Karpas-422 (cell line): ENCODE results near the gene ARHGAP44. TPM values are rescaled to one million over a fixed set of nuclear protein-coding genes. Genes with fewer than 3 reads are reported as not detected.

ENCODE experiments used
- DNase-seq: peaks from one replicate; pipeline ENCODE4 v3.0.0-alpha.2; 2015
- H2AFZ ChIP-seq: fragments of 200-600 bp; sonication (generic); 2 replicates; pipeline ENCODE4 v1.6.1; 2014; ENCODE audit warnings: antibody characterized with exemption, low read length, mixed read lengths
- H3K27ac ChIP-seq: fragments of 200-600 bp; sonication (generic); 2 replicates; pipeline ENCODE4 v1.5.1; 2014; ENCODE audit warnings: mild to moderate bottlenecking, low read length, moderate library complexity
- H3K27me3 ChIP-seq: fragments of 200-600 bp; sonication (generic); 2 replicates; pipeline ENCODE4 v1.6.1; 2014; ENCODE audit warnings: low read length, mixed read lengths
- H3K36me3 ChIP-seq: fragments of 200-600 bp; sonication (generic); 2 replicates; pipeline ENCODE4 v1.6.1; 2014; ENCODE audit warnings: low read length, mixed read lengths; ENCODE audit not compliant: insufficient read depth
- H3K4me1 ChIP-seq: fragments of 200-600 bp; sonication (generic); 2 replicates; pipeline ENCODE4 v1.6.1; 2014; ENCODE audit warnings: mild to moderate bottlenecking, low read length, mixed read lengths
- H3K4me2 ChIP-seq: fragments of 200-600 bp; sonication (generic); 2 replicates; pipeline ENCODE4 v1.6.1; 2014; ENCODE audit warnings: low read length, low read depth, mild to moderate bottlenecking; ENCODE audit not compliant: poor library complexity, severe bottlenecking
- H3K4me3 ChIP-seq: fragments of 200-600 bp; sonication (generic); 2 replicates; pipeline ENCODE4 v1.5.1; 2014; ENCODE audit warnings: mild to moderate bottlenecking, antibody characterized with exemption, low read length, mixed read lengths
- H3K79me2 ChIP-seq: fragments of 200-600 bp; sonication (generic); 2 replicates; pipeline ENCODE4 v1.6.1; 2014; ENCODE audit warnings: mild to moderate bottlenecking, low read length, mixed read lengths
- H3K9ac ChIP-seq: fragments of 200-600 bp; sonication (generic); 2 replicates; pipeline ENCODE4 v1.6.0; 2014; ENCODE audit warnings: low read length
- H3K9me2 ChIP-seq: fragments of 200-600 bp; sonication (generic), shearing (Covaris generic); replicated peaks from 2 replicates; pipeline ENCODE4 v1.6.0; 2014; ENCODE audit warnings: mild to moderate bottlenecking, low read length, moderate library complexity; ENCODE audit not compliant: insufficient read depth
- H3K9me3 ChIP-seq: fragments of 300-700, 200-600 bp; sonication (generic); 2 replicates; pipeline ENCODE4 v1.6.1; 2014; ENCODE audit warnings: low read length, mixed read lengths
- H4K20me1 ChIP-seq: fragments of 200-600 bp; sonication (generic); 2 replicates; pipeline ENCODE4 v1.6.1; 2014; ENCODE audit warnings: mild to moderate bottlenecking, antibody characterized with exemption, low read length, low read depth; ENCODE audit not compliant: insufficient read depth
- total RNA-seq: library from RNA; depleted of rRNA; stranded (reverse); fragments of >200 nt; shearing (Covaris generic); gene quantifications from 2 replicates; pipeline ENCODE4 v1.2.3, GENCODE V29; 2014; ENCODE audit warnings: low replicate concordance

ARHGAP44 gene
- total RNA-seq, 1 experiment from 2014 or later: 24.6 TPM

DNA sequence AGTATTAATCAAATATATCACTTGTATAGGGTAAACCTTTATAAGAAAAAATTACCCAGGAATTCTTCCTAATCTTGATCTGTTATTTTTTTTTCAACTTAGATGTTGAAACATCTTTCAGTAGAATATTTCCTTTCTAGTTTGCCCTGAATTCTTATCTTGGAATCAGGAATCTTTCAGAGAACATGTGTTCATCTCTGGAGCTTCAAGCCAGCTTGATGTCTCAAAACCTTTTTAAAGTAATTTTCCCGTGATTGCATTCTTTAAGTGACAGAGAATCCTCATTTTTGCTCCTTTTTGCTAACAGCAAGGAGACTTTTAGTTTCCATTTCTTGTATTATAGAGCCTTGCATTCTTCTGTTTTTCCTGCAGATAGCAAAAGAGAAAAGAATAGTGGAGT is 137.7 kb downstream of the ARHGAP44 start:
- H3K9me3 ChIP-seq: no peaks in the 10 kb centered on the region
- H3K9me2 ChIP-seq: no peaks in the 10 kb centered on the region
- peak overlapping the region; percentile 55 for H3K9ac ChIP-seq
- peak overlapping the region; percentile 66 for H3K4me2 ChIP-seq
- H3K4me1 ChIP-seq: peaks cover 36% of the 10 kb centered on the region
- H3K79me2 ChIP-seq: no peaks in the 10 kb centered on the region
- H3K27me3 ChIP-seq: no peaks in the 10 kb centered on the region
- H3K4me3 ChIP-seq: peak overlapping the region; percentile 4; the same call in 1 of the 2 replicates
- peaks cover 1% of the 10 kb centered on the region; the same call in 1 of the 2 replicates for H3K36me3 ChIP-seq
- peak overlapping the region; percentile 97 for H2AFZ ChIP-seq
- no peak for DNase-seq
- peak overlapping the region; percentile 91 for H3K27ac ChIP-seq
- no peaks in the 10 kb centered on the region for H4K20me1 ChIP-seq

DNA sequence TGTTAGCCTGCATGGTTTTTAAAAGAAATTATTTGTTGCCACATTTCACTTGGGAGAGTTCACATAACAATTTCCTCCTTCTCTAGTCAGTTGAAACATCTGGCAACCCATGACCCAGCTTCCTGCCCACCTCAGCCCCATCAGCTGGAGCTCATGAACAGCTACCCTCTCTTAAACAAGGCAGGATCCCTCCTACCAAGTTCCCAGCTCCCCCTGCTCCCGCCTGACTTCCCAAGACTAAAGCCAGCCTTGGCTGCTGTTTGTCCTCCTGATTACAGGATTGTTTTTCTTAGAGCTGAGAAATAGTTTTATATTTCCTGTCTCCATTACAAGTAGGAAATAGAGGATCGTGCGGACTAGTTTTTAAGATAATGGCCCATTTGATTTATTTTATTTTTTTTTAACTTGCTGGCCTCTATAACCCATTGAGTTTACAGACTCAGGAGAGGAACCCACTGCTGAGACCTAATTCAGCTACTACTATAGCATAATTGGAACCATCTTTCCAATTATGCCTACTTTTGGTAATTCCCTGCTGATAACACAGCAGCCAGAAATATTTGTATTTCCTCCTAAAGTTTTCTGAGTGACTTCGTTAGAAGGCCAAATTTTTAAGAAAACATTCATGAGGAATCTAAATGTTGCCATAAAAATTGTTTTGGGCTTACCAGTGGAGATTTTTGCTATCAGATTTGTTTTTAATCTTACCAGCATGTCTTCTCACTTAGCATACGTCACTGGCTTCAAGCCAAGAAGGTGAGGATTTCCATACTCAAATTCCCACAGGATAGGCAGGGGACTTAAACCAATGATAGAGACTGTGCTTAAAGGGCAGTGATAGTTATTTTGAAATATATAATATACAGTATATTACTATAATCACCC is 138.5 kb downstream of the ARHGAP44 start:
- peak; percentile 71 for DNase-seq
- peak overlapping the region; percentile 91 for H3K27ac ChIP-seq
- H3K27me3 ChIP-seq: no peaks in the 10 kb centered on the region
- H3K79me2 ChIP-seq: no peaks in the 10 kb centered on the region
- H3K4me2 ChIP-seq: peak overlapping the region; percentile 66
- peak overlapping the region; percentile 55 for H3K9ac ChIP-seq
- peaks cover 29% of the 10 kb centered on the region for H3K4me1 ChIP-seq
- H3K9me2 ChIP-seq: no peaks in the 10 kb centered on the region
- peaks cover 3% of the 10 kb centered on the region; the same call in 1 of the 2 replicates for H3K36me3 ChIP-seq
- H3K9me3 ChIP-seq: no peaks in the 10 kb centered on the region
- H2AFZ ChIP-seq: peak overlapping the region; percentile 97
- no peaks in the 10 kb centered on the region for H4K20me1 ChIP-seq
- peak overlapping the region; percentile 4; the same call in 1 of the 2 replicates for H3K4me3 ChIP-seq

DNA sequence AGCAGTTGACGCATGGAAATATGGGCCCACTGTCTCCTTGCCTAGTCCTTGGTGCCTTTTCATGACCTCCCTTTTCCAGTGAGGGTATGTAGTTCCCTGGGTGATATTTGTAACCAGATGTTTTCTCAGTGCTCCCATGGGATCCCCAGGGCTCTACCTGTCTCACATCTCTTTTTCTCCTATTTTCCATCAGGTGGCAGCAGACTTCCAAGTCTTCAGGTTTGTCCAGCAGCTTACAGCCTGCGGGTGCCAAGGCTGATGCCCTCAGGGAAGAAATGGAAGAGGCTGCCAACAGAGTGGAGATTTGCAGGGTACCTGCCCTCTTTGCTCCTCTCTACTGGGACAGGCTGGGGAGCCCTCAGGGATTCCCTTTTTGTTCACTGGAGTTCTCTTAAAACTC is 139.4 kb downstream of the ARHGAP44 start:
- Histone ChIP-seq H4K20me1 (no peaks in the 10 kb centered on the region), H2AFZ (no peak overlapping the region)

DNA sequence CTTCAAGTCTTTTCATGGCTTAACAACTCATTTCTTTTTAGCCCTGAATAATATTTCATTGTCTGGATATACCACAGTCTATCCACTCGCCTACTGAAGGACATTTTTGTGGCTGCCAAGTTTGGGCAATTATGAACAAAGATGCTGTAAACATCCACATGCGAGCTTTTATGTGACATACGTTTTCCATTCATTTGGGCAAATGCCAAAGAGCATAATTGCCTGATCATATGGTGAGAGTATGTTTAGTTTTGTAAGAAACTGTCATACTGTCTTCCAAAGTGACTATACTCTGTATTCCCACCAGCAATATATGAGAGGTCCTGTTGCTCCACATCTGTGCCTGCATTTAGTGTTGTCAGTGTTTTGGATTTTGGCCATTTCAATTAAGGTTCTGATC is 147.2 kb downstream of the ARHGAP44 start:
- Histone ChIP-seq H3K27me3 (no peaks in the 10 kb centered on the region), H3K9ac (no peak overlapping the region), H3K4me1 (peaks cover 30% of the 10 kb centered on the region), H2AFZ (no peak overlapping the region), H3K9me3 (no peaks in the 10 kb centered on the region), H3K36me3 (peaks cover 3% of the 10 kb centered on the region; the same call in 1 of the 2 replicates), H3K4me3 (no peak overlapping the region), H3K9me2 (no peaks in the 10 kb centered on the region), H3K4me2 (no peak overlapping the region), H4K20me1 (no peaks in the 10 kb centered on the region), H3K79me2 (no peaks in the 10 kb centered on the region), H3K27ac (no peak overlapping the region)
- no peak for DNase-seq

More for the DNA sequence above, 139.4 kb downstream of the ARHGAP44 start:
- peak overlapping the region; percentile 91 for H3K27ac ChIP-seq
- H3K79me2 ChIP-seq: no peaks in the 10 kb centered on the region
- H3K9me2 ChIP-seq: no peaks in the 10 kb centered on the region
- no peaks in the 10 kb centered on the region for H3K9me3 ChIP-seq
- peak overlapping the region; percentile 26; the same call in 1 of the 2 replicates for H3K9ac ChIP-seq
- H3K4me3 ChIP-seq: no peak overlapping the region
- peak; percentile 72 for DNase-seq
- H3K4me2 ChIP-seq: peak overlapping the region; percentile 66
- peaks cover 3% of the 10 kb centered on the region; the same call in 1 of the 2 replicates for H3K36me3 ChIP-seq
- peaks cover 29% of the 10 kb centered on the region for H3K4me1 ChIP-seq
- H3K27me3 ChIP-seq: no peaks in the 10 kb centered on the region

DNA sequence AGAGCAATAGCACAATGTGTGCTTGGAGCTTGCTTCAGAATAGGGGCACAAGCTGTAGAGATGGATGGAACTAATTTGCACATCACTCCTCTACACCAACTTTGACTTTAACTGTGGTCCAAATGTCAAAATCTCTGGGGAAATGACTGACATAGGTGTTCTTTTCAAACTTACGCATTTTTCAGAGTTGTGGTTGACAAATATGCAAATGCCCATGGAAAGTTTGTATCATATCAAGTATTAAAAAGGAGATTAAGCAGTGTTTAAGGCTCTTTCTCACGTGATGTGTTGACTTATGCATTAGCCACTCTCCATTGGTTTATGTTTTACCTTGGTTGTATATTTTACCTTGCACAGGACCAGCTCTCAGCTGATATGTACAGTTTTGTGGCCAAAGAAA is 151.4 kb downstream of the ARHGAP44 start:
- Histone ChIP-seq H3K27ac (peak overlapping the region; percentile 100), H3K4me2 (peak overlapping the region; percentile 73), H3K36me3 (no peaks in the 10 kb centered on the region), H3K9me3 (no peaks in the 10 kb centered on the region), H3K79me2 (peaks cover 3% of the 10 kb centered on the region; the same call in 1 of the 2 replicates), H3K9me2 (no peaks in the 10 kb centered on the region), H2AFZ (no peak overlapping the region), H4K20me1 (no peaks in the 10 kb centered on the region), H3K4me1 (peaks cover 49% of the 10 kb centered on the region), H3K9ac (peak overlapping the region; percentile 75), H3K4me3 (peak overlapping the region; percentile 58), H3K27me3 (no peaks in the 10 kb centered on the region)
- peak; percentile 93 for DNase-seq

DNA sequence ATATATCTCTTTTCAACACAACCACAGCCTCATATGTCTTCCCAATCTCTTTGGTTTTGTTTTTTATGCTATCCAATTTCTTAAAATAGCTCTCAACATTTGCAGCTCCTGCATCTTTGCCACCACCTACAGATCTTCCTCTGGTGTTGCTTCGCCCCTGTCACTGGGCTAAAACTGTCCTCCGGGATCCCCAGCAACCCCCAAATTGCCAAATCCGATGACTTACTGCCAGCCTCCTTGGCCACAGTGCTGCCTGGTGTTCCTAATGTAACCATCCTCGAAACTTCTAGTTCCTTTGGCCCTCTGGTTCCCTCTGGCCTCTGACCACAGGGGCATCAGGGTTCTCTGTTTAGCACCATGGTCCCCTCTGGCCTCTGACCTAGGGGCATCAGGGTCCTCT is 157.7 kb downstream of the ARHGAP44 start:
- Histone ChIP-seq H3K9ac (no peak overlapping the region), H3K27me3 (no peaks in the 10 kb centered on the region), H3K9me3 (no peaks in the 10 kb centered on the region), H3K9me2 (no peaks in the 10 kb centered on the region), H3K4me3 (no peak overlapping the region), H3K4me2 (no peak overlapping the region), H3K4me1 (peaks cover 15% of the 10 kb centered on the region), H3K27ac (no peak overlapping the region), H4K20me1 (no peaks in the 10 kb centered on the region), H3K79me2 (no peaks in the 10 kb centered on the region), H2AFZ (no peak overlapping the region), H3K36me3 (peaks cover 22% of the 10 kb centered on the region)
- DNase-seq: no peak

DNA sequence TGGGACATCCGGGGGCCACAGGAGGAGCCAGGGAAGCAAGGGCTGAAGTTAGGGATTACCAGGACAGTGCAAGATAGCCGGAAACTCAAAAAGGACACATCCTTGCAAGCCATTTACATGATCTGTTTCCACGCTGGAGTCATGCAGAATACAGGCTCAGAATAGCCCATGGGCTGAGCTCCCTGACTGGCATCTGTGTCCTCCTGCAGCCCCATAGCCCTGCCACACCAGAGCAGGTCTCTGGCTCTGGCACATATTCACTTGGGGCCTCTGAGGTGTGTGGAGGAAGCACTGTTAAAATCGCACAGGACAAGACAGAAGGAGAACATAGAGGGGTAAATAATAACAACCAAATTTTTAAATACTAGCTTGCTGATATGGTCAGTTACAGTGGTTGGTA is 162.7 kb downstream of the ARHGAP44 start:
- Histone ChIP-seq H3K9ac (no peak overlapping the region), H3K4me3 (no peak overlapping the region), H3K9me3 (no peaks in the 10 kb centered on the region), H3K27me3 (no peaks in the 10 kb centered on the region), H3K36me3 (peaks cover 60% of the 10 kb centered on the region), H3K4me2 (no peak overlapping the region), H3K4me1 (peaks cover 9% of the 10 kb centered on the region), H3K9me2 (no peaks in the 10 kb centered on the region), H3K79me2 (no peaks in the 10 kb centered on the region), H3K27ac (no peak overlapping the region), H2AFZ (no peak overlapping the region), H4K20me1 (no peaks in the 10 kb centered on the region)
- no peak for DNase-seq

DNA sequence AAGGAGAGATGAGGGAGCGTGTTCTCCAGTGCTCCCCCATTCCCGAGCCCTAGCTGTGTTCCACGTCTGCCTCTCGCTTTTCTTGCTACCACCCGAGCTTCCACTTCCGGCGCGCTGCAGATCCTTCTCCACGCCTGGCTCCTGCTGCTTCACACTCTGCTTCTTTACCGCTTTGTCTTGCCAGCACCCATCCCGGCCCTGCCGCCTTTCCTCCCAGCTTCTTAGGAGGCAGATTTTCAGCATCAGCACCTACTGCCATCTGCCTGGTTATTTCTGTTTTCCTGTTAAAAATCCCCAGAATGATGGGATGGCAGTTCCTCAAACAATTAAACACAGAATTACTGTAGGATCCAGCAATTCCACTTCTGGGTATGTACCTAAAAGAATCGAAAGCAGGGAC is 163.9 kb downstream of the ARHGAP44 start:
- no peak for DNase-seq
- Histone ChIP-seq H3K9ac (no peak overlapping the region), H3K27ac (no peak overlapping the region), H3K27me3 (no peaks in the 10 kb centered on the region), H3K4me3 (no peak overlapping the region), H3K9me2 (no peaks in the 10 kb centered on the region), H4K20me1 (no peaks in the 10 kb centered on the region), H3K79me2 (no peaks in the 10 kb centered on the region), H3K4me2 (no peak overlapping the region), H3K4me1 (peaks cover 9% of the 10 kb centered on the region), H3K36me3 (peaks cover 62% of the 10 kb centered on the region), H2AFZ (no peak overlapping the region), H3K9me3 (no peaks in the 10 kb centered on the region)
